GM12878 (cell line): ENCODE results near the gene SP6.

Experiments
- BHLHE40 ChIP-seq, 2 experiments: fragments of 450-650 bp in 1 of 2; IDR thresholded peaks; 2 replicates each; pipeline ENCODE4 v1.6.1; 2011 to 2017; ENCODE audit warnings: low read depth in 2 of 2, borderline replicate concordance in 1 of 2, improper control_type of control experiment in 1 of 2, low read length in 1 of 2, mild to moderate bottlenecking in 1 of 2
- ETV6 ChIP-seq, 2 experiments: fragments of 450-650 bp in 1 of 2; IDR thresholded peaks in 1 of 2; conservative IDR thresholded peaks in 1 of 2; 2 replicates each; pipeline ENCODE4 v1.6.1; 2014; ENCODE audit warnings: antibody characterized with exemption in 1 of 2, borderline replicate concordance in 1 of 2, low read depth in 1 of 2, mild to moderate bottlenecking in 1 of 2, moderate library complexity in 1 of 2
- MTA3 ChIP-seq: IDR thresholded peaks from 2 replicates; pipeline ENCODE4 v1.6.1; 2012; ENCODE audit warnings: low read length, inconsistent platforms, borderline replicate concordance
- NFIC ChIP-seq: IDR thresholded peaks from 2 replicates; pipeline ENCODE4 v1.6.1; 2012; ENCODE audit warnings: low read depth, mild to moderate bottlenecking, inconsistent platforms, low read length, moderate library complexity
- POLR2A ChIP-seq: IDR thresholded peaks from 2 replicates; pipeline ENCODE4 v1.6.1; 2011; ENCODE audit warnings: low read depth, mild to moderate bottlenecking, low read length
- POLR2AphosphoS2 ChIP-seq: IDR thresholded peaks from 2 replicates; pipeline ENCODE4 v1.6.1; 2011; ENCODE audit warnings: low read depth, mild to moderate bottlenecking, low read length, improper control_type of control experiment, moderate library complexity
- POLR2AphosphoS5 ChIP-seq: IDR thresholded peaks from 2 replicates; pipeline ENCODE4 v1.6.1; 2011; ENCODE audit warnings: mild to moderate bottlenecking, low read length, inconsistent platforms
- RCOR1 ChIP-seq: conservative IDR thresholded peaks from 2 replicates; pipeline ENCODE4 v1.6.1; 2012; ENCODE audit warnings: low read depth, low read length, improper control_type of control experiment
- RFX5 ChIP-seq: IDR thresholded peaks from 2 replicates; pipeline ENCODE4 v1.6.1; 2011; ENCODE audit warnings: low read depth, low read length, improper control_type of control experiment
- YY1 ChIP-seq: IDR thresholded peaks from 2 replicates; pipeline ENCODE4 v1.6.1; 2011; ENCODE audit warnings: low read depth, mild to moderate bottlenecking, low read length
- ZZZ3 ChIP-seq: IDR thresholded peaks from 2 replicates; pipeline ENCODE4 v1.6.1; 2011; ENCODE audit warnings: low read depth; ENCODE audit not compliant: control insufficient read depth, insufficient read length
- TF ChIP-seq, protein P1 (sequence below): fragments of 450-650 bp; IDR thresholded peaks from 2 replicates; pipeline ENCODE4 v1.6.1; 2017; ENCODE audit warnings: mild to moderate bottlenecking
- TF ChIP-seq, protein P2 (sequence below), 3 experiments: IDR thresholded peaks in 2 of 3; conservative IDR thresholded peaks in 1 of 3; 2 replicates each; pipeline ENCODE4 v1.5.1; 2011; ENCODE audit warnings: low read depth in 3 of 3, low read length in 3 of 3, mild to moderate bottlenecking in 3 of 3, control low read depth in 2 of 3, moderate library complexity in 2 of 3, inconsistent platforms in 1 of 3, mixed read lengths in 1 of 3; ENCODE audit not compliant: control insufficient read depth in 2 of 3, insufficient read depth in 1 of 3; ENCODE audit errors: extremely low read depth in 1 of 3
- TF ChIP-seq, protein P3 (sequence below): IDR thresholded peaks from 2 replicates; pipeline ENCODE4 v1.6.1; 2011; ENCODE audit warnings: low read depth, mild to moderate bottlenecking, low read length, moderate library complexity, borderline replicate concordance; ENCODE audit errors: extremely low read depth

DNA sequence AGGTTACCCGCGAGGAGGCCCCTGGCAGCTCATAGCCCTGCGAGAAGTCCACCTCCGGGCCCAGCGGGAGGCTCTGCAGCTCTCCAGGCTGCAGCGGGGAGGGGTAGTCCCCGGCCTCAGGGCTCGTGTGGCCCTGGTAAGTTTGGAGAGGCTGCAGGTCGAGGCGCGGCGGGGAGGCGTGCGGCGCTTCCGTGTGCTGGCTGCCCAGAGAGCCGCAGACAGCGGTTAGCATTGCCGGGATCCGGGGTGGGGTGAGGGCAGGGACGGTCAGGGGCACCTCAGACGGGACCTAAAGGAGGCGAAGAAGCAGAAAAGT is 2.8 kb downstream of the SP6 start:
- TF ChIP-seq, protein P1, sequence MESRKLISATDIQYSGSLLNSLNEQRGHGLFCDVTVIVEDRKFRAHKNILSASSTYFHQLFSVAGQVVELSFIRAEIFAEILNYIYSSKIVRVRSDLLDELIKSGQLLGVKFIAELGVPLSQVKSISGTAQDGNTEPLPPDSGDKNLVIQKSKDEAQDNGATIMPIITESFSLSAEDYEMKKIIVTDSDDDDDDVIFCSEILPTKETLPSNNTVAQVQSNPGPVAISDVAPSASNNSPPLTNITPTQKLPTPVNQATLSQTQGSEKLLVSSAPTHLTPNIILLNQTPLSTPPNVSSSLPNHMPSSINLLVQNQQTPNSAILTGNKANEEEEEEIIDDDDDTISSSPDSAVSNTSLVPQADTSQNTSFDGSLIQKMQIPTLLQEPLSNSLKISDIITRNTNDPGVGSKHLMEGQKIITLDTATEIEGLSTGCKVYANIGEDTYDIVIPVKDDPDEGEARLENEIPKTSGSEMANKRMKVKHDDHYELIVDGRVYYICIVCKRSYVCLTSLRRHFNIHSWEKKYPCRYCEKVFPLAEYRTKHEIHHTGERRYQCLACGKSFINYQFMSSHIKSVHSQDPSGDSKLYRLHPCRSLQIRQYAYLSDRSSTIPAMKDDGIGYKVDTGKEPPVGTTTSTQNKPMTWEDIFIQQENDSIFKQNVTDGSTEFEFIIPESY = no peak
- TF ChIP-seq MTA3 (no peak), POLR2A (no peak), RCOR1 (no peak), BHLHE40 (IDR thresholded peaks at IDR 0.05; ENCODE audit: borderline replicate concordance in 1 of 2, low read depth in 2 of 2, low read length in 1 of 2) (no peak), NFIC (no peak), ZZZ3 (no peak), RFX5 (no peak), POLR2AphosphoS5 (no peak), POLR2AphosphoS2 (no peak), ETV6 (conservative IDR thresholded peaks at IDR 0.05 in 1 of 2, IDR thresholded peaks at IDR 0.05 in 1 of 2; ENCODE audit: borderline replicate concordance in 1 of 2, low read depth in 1 of 2) (no peak), YY1 (no peak)
- TF ChIP-seq, protein P2, sequence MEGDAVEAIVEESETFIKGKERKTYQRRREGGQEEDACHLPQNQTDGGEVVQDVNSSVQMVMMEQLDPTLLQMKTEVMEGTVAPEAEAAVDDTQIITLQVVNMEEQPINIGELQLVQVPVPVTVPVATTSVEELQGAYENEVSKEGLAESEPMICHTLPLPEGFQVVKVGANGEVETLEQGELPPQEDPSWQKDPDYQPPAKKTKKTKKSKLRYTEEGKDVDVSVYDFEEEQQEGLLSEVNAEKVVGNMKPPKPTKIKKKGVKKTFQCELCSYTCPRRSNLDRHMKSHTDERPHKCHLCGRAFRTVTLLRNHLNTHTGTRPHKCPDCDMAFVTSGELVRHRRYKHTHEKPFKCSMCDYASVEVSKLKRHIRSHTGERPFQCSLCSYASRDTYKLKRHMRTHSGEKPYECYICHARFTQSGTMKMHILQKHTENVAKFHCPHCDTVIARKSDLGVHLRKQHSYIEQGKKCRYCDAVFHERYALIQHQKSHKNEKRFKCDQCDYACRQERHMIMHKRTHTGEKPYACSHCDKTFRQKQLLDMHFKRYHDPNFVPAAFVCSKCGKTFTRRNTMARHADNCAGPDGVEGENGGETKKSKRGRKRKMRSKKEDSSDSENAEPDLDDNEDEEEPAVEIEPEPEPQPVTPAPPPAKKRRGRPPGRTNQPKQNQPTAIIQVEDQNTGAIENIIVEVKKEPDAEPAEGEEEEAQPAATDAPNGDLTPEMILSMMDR (IDR thresholded peaks at IDR 0.05 in 2 of 3, conservative IDR thresholded peaks at IDR 0.05 in 1 of 3; ENCODE audit: control insufficient read depth in 2 of 3, extremely low read depth in 1 of 3, insufficient read depth in 1 of 3, low read depth in 3 of 3, low read length in 3 of 3) = no peak
- TF ChIP-seq, protein P3, sequence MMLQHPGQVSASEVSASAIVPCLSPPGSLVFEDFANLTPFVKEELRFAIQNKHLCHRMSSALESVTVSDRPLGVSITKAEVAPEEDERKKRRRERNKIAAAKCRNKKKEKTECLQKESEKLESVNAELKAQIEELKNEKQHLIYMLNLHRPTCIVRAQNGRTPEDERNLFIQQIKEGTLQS = no peak
